GM19238 (cell line): ENCODE data around the gene SPOCK1.

Experiments
- DNase-seq: peaks from one replicate; pipeline ENCODE4 v3.0.0; 2011; ENCODE audit warnings: low spot score; ENCODE audit not compliant: insufficient read length

The SPOCK1 gene

GRCh38 chr5:137492331-137492730 lies 6.8 kb downstream of the SPOCK1 start:
- no peak for DNase-seq

GRCh38 chr5:137491121-137491520 lies 8.0 kb downstream of the SPOCK1 start:
- DNase-seq: no peak

- DNase-seq: no peak
These were observed 8.5 kb downstream of the SPOCK1 start for GRCh38 chr5:137490591-137490990.

- DNase-seq: no peak
These were observed 10.2 kb downstream of the SPOCK1 start for GRCh38 chr5:137488974-137489373.

DNA sequence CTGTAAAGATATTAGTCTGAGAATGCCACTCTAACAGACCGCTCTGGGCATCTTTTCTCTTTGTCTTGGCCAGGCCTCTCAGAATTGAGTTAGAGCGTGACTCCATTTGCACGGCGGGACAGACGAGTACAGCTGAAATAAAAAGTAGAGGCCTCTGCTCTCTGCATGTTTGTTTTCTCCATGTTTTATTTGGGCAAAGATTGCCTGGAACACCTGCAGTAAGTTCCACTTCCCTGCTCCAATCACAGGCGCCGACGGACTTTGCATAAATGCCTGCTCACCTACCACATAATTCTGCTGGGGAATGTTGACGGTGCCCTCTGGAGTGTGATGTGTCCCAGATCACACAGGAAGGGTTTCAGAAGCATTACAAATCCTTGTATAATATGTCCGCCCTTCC lies 10.6 kb downstream of the SPOCK1 start:
- DNase-seq: no peak

DNA sequence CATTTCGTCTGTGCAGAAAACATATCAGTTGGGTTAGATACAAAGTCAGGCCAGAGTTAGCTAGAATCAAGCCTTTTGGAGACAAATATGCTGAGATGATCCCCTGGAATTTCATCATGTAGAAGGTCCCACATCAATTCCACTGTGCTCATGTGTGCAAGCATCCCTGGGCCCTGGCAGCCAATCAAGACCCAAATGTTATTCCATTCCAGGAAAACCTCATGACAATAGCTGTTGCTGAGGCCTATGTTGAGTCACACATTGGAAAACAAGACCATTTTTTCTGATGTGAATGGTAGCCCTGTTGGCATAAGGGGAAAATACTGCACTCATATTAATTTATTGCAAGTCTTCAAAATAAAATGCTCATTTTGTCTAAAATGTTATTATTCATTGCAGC lies 11.5 kb downstream of the SPOCK1 start:
- no peak for DNase-seq

GRCh38 chr5:137486707-137487106 lies 12.4 kb downstream of the SPOCK1 start:
- no peak for DNase-seq

DNA sequence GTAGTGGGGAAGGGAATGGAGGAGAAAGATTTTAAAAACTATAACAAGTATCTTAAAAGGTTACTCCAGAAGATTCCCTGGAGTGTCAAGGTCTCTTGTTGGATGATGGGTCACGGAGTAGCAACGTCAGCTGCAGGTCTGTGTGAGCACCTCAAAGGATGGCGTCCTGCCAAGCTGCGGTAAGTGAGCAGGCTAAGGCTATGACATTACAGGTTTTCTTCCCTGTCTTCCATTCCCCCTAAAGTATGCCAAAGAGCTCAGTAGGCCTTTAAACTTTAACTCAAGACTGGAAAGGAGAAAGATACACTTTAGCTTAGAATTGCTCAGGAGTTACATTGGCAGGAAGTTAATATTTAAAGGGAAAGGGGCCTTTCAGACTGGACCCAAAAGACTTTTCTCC lies 17.5 kb downstream of the SPOCK1 start:
- DNase-seq: no peak

DNA sequence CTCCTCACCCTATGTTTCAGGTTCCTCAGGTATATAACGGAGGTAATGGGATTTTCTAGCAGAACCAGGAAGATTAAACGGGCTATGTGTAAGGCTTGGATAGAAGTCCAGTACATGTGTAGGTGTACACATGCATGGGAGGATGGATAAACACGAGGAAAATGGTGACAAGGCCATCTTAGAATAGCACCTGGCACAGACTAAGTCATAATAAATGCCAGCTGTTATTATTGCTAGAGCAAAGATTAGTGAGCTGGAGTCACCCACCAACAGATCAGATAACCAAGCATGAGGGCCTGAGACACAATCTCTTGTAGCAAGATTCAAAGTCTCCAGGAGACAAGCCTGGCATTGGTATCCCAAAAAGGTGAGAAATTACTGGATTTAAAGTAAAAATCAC lies 21.1 kb downstream of the SPOCK1 start:
- DNase-seq: no peak

GRCh38 chr5:137470921-137471220 lies 28.3 kb downstream of the SPOCK1 start:
- DNase-seq: no peak

DNA sequence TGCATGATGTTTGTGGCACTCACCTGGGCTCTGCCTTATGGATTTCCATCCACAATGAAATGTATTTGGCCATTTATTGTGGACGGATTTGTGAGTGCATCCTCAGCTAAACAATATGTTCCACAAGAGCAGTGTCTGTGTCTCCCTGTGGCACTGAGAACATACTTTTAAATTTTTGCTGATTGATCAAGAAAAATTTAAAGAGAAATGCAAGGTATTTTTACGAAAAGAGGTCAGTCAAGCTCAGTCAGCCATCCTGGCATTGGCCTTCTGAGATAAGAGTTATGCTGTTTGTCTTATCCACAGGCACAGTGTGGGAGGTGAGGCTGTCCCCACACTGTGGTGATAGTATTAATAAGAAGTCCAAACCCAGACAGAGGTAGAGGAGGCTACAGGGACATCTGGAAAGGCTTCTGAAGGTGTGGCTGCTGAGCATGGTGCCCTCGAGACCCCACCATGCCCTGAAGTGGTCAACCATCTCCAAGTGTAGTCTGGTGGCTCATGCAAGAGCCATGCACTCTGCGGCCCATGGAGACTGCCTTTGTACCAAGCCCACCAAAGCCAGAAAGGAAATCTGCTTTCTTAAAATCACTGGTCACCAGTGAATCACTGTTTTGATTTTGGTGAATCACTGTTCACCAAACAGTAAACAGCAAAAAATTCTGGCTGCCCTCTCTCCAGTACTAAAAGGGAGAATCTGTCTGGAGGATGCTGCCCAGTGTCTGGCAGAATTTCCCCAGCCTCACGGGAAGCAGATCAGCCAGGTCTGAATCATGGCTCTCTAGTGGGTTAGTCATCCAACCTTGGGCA lies 28.8 kb downstream of the SPOCK1 start:
- DNase-seq: no peak

GRCh38 chr5:137466889-137467288 lies 32.2 kb downstream of the SPOCK1 start:
- no peak for DNase-seq

DNA sequence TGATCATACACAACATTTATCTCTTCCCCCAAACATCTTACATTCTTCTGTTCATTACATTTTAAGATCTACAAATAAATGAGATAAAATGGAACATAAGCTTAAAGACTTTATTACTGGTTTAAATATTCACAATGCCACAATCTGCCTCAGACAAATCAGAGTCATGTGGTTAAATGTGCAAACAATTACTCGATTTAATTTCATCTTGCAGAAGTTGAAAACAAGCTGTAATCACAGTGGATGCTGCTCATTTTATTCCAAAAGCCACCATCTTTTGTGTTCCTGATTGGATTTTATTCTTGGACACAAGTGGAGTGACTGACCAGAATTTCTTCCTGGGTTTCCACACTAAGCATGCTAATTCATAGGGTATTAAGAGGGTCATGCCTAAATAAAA lies 33.2 kb downstream of the SPOCK1 start:
- DNase-seq: no peak

DNA sequence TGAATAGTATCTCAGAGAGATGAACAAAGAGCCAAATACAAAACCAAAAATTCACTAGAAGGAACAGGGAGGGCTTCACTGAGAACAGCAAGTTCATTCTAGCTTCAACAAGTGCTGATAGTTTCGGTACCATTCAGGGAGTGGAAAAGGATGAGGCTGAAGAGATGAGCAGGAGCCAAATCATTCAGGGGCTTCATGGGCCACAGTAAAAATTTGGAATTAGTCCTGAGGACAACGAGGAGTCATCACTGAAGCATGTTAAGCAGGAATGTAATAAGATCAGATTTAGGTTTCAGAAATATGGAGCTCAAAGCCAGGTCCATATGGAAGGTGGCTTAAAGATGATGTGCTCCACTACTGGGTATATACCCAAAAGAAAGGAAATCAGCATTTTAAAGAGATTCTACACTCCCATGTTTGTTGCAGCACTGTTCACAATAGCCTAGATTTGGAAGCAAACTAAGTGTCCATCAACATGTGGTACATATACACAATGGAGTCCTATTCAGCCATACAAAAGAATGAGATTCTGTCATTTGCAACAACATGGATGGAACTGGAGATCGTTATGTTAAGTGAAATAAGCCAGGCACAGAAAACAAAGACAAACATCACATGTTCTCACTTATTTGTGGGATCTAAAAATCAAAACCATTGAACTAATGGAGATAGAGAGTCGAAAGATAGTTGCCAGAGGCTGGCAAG lies 36.2 kb downstream of the SPOCK1 start:
- no peak for DNase-seq

DNA sequence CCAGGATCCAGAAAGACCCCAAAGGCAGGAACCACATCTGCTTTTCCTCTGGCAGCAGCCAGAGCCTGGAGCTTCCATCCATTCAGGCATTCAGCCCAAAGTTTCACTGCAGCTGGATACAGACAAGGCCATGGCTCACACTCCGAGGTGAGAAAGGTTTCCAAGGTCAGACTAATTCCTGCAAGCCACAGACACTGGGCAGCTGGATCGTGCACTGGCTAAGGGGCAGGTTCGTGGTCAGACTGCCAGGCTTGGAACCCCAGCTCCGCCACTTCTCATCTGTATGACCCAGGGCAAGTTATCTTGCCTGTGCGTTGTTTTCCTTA lies 36.9 kb downstream of the SPOCK1 start:
- DNase-seq: no peak

DNA sequence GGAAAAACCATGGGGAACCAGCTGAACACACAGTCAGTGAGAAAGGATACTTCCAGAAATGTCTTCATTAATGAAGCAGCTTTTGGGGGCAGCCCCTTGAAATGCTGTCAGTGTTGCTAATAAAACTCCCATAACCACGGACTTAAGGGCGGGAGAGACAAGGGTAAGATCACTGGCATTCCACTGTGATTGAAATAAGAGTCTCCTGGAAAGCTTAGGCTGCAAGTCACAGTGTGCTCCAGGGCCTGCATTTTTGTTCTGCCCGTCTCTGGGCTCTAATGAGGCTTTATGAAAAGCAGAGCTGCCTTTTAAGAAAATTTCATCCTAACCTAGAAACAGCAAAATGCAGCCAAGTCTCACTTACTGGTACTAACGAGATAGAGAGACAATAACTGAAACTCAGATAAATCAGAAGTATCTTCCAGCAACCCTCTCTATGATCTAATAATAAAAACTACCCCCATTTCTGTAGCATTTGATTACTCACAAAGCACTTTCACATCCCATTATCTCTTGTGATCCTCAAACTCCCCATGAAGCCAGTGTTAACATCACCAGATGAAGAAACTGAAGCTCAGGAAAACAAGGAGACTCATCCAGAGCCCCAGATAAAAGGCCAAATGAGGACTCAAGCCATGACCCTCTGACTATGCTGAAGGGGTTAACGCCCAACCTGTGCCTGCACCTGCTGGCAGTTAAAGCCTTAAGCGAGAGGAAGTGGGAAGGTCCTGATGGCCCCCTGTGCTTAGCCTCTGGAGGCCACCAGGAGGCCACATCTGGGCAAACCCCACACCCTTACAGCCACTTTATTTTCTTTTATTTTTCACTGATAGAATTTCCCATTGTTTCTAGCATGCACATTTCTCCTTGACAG lies 37.5 kb downstream of the SPOCK1 start:
- no peak for DNase-seq

- no peak for DNase-seq
These were observed 44.5 kb downstream of the SPOCK1 start for GRCh38 chr5:137454671-137455070.

GRCh38 chr5:137453483-137454080 lies 45.5 kb downstream of the SPOCK1 start:
- no peak for DNase-seq

- no peak for DNase-seq
These were observed 48.4 kb downstream of the SPOCK1 start for GRCh38 chr5:137450759-137451158.

DNA sequence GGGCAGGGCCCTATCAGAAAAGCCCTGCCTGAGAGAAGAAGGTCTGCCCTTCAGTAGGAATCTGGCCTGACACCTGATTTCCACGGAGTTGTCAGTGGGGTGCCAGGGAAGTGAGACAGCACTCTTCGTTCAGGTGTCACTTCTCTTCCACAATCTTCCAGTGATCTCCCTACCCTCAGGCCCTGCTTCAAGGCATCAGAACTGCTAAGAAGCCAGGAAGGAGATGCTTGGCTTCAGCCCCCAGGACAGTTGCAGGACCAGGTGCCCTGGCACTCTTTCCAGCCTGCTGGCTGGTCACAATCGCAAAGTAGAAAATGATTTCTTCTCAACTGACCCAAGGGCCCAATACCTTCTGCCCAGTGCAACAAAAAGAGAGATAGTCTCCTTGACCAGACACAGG lies 50.3 kb downstream of the SPOCK1 start:
- no peak for DNase-seq

DNA sequence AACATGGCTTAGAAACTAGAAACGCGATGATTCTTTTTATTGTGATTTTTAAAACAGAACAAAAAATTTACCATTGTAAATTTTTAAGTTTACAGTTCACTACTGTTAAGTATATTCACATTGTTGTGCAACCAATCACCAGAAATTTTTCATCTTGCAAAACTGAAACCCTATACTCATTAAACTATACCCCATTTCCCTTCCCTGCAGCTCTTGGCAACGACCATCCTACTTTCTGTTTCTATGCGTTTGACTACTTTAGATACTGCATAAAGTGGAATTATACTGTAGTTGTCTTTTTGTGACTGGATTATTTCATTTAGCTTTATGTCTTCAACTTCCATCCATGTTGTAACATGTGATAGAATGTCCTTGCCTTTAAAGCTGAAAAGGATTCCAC lies 52.5 kb downstream of the SPOCK1 start:
- no peak for DNase-seq

- DNase-seq: no peak
These were observed 53.0 kb downstream of the SPOCK1 start for GRCh38 chr5:137446151-137446550.
